HepG2 (cell line): ENCODE results near the gene LGI4. TPM values are rescaled to one million over a fixed set of nuclear protein-coding genes. Genes with fewer than 3 reads are reported as not detected.
A peak's percentile ranks its signal among the peaks of the same experiment; 100 is the strongest.

Experiments used
- ATAC-seq: fragments of 200-7000 bp; cut with Tn5 transposase; 3 replicates; pipeline ENCODE4 v1.9.1; 2020; ENCODE audit warnings: mild to moderate bottlenecking, moderate library complexity
- BruUV-seq: library from RNA; stranded (reverse); fragments of 400-500 nt; replicated peaks from 2 replicates; lab custom pipeline; 2021; lab: Mats Ljungman, UMichigan
- CTCF ChIA-PET: fragments of 300-600 bp; formaldehyde crosslinking; extraction: SDS; loops from one replicate; lab custom pipeline; 2021; ENCODE audit warnings: low total read pairs, inconsistent platforms, low intra/inter-chr PET ratio; lab: Yijun Ruan, JAX
- POLR2A ChIA-PET: fragments of 350-600 bp; sonication (Branson Sonifier 250); formaldehyde crosslinking; loops from one replicate; lab custom pipeline; 2020; ENCODE audit warnings: antibody characterized with exemption, inconsistent platforms; lab: Yijun Ruan, JAX
- DNase-seq: peaks from one replicate; pipeline ENCODE4 v3.0.0-alpha.2; 2015; ENCODE audit warnings: low spot score
- FAIRE-seq: peaks from 3 replicates; lab custom pipeline; 2011; peaks lifted over from hg19 to GRCh38; lab: Jason Lieb, UNC
- H2AFZ ChIP-seq: one replicate; pipeline ENCODE4 v1.6.1; 2011; ENCODE audit warnings: low read length, inconsistent platforms
- H3K27ac ChIP-seq: fragments of 300-600 bp; 3 replicates; pipeline ENCODE4 v1.8.0; 2011; ENCODE audit warnings: mixed run types, mild to moderate bottlenecking, mixed read lengths, low read length, inconsistent platforms; ENCODE audit not compliant: insufficient read depth; ENCODE audit errors: extremely low read length
- H3K27me3 ChIP-seq, 2 experiments: fragments of 200-600 bp in 1 of 2; 2 replicates in 1 of 2; 3 replicates in 1 of 2; pipeline versions ENCODE4 v1.6.0 to v1.8.0; 2011; ENCODE audit warnings: low read length in 2 of 2, mild to moderate bottlenecking in 2 of 2, moderate library complexity in 2 of 2, inconsistent platforms in 1 of 2; ENCODE audit not compliant: insufficient read depth in 2 of 2, control insufficient read depth in 1 of 2
- H3K36me3 ChIP-seq, 2 experiments: fragments of 200-600 bp in 1 of 2; replicated peaks in 1 of 2; 2 replicates in 1 of 2; 3 replicates in 1 of 2; pipeline versions ENCODE4 v1.5.1 to v1.8.0; 2011; ENCODE audit warnings: low read length in 2 of 2, inconsistent platforms in 1 of 2; ENCODE audit not compliant: insufficient read depth in 2 of 2, control insufficient read depth in 1 of 2
- H3K4me1 ChIP-seq: 2 replicates; pipeline ENCODE4 v1.5.1; 2012; ENCODE audit warnings: low read length, inconsistent platforms; ENCODE audit not compliant: insufficient read depth
- H3K4me2 ChIP-seq: 2 replicates; pipeline ENCODE4 v1.6.0; 2011; ENCODE audit warnings: low read depth, low read length, inconsistent platforms
- H3K4me3 ChIP-seq, 3 experiments: fragments of 200-600 bp in 1 of 3; sonication (generic), shearing (Covaris generic) in 1 of 3; replicated peaks in 1 of 3; 2 replicates each; pipeline ENCODE4 v1.5.1; 2011 to 2016; ENCODE audit warnings: low read length in 3 of 3, inconsistent platforms in 2 of 3, low read depth in 2 of 3, mild to moderate bottlenecking in 2 of 3, control low read depth in 1 of 3, mixed read lengths in 1 of 3; ENCODE audit not compliant: insufficient read depth in 1 of 3
- H3K79me2 ChIP-seq: one replicate; pipeline ENCODE4 v1.6.1; 2011; ENCODE audit warnings: low read length, inconsistent platforms; ENCODE audit not compliant: insufficient read depth
- H3K9ac ChIP-seq: 2 replicates; pipeline ENCODE4 v1.6.0; 2011; ENCODE audit warnings: mild to moderate bottlenecking, low read depth, low read length, inconsistent platforms; ENCODE audit not compliant: insufficient read depth
- H3K9me3 ChIP-seq: 2 replicates; pipeline ENCODE4 v1.5.1; 2012; ENCODE audit warnings: mild to moderate bottlenecking, low read length
- H4K20me1 ChIP-seq: 2 replicates; pipeline ENCODE4 v1.6.0; 2011; ENCODE audit warnings: inconsistent platforms, mild to moderate bottlenecking, low read length, moderate library complexity; ENCODE audit not compliant: insufficient read depth
- CEBPB ChIP-seq: IDR thresholded peaks from 2 replicates; pipeline ENCODE4 v1.6.1; 2011; ENCODE audit warnings: low read depth, low read length, improper control_type of control experiment, borderline replicate concordance
- JARID2 ChIP-seq: sonication (generic); formaldehyde crosslinking; IDR thresholded peaks from 2 replicates; pipeline ENCODE4 v1.8.1; 2023; ENCODE audit warnings: missing genetic modification reagents, inconsistent platforms; ENCODE audit not compliant: insufficient replicate concordance
- MEIS2 ChIP-seq: sonication (generic); formaldehyde crosslinking; IDR thresholded peaks from 2 replicates; pipeline ENCODE4 v1.9.0; 2021; ENCODE audit warnings: mild to moderate bottlenecking, missing genetic modification reagents
- SALL2 ChIP-seq: sonication (generic); formaldehyde crosslinking; IDR thresholded peaks from 2 replicates; pipeline ENCODE4 v1.8.1; 2023; ENCODE audit warnings: mild to moderate bottlenecking, missing genetic modification reagents, inconsistent platforms
- SKIL ChIP-seq: sonication (generic); formaldehyde crosslinking; IDR thresholded peaks from 2 replicates; pipeline ENCODE4 v1.8.0; 2022; ENCODE audit warnings: missing genetic modification reagents, mild to moderate bottlenecking, moderate library complexity, borderline replicate concordance
- ZNF12 ChIP-seq: sonication (generic); formaldehyde crosslinking; IDR thresholded peaks from 2 replicates; pipeline ENCODE4 v1.5.0; 2020; ENCODE audit warnings: missing genetic modification reagents
- ZNF329 ChIP-seq: sonication (generic); formaldehyde crosslinking; IDR thresholded peaks from 2 replicates; pipeline ENCODE4 v1.9.0; 2021; ENCODE audit warnings: low read depth, mild to moderate bottlenecking, missing genetic modification reagents
- ZNF503 ChIP-seq: sonication (generic); formaldehyde crosslinking; IDR thresholded peaks from 2 replicates; pipeline ENCODE4 v1.4.0; 2020; ENCODE audit warnings: missing genetic modification reagents
- ZNF563 ChIP-seq: sonication (generic); formaldehyde crosslinking; IDR thresholded peaks from 2 replicates; pipeline ENCODE4 v1.8.0; 2022; ENCODE audit warnings: mild to moderate bottlenecking, moderate library complexity, missing genetic modification reagents
- ZNF574 ChIP-seq: sonication (generic); formaldehyde crosslinking; IDR thresholded peaks from 2 replicates; pipeline ENCODE4 v1.4.0; 2020; ENCODE audit warnings: missing genetic modification reagents
- ZNF589 ChIP-seq: sonication (generic); formaldehyde crosslinking; conservative IDR thresholded peaks from 2 replicates; pipeline ENCODE4 v1.8.0; 2022; ENCODE audit warnings: mild to moderate bottlenecking, moderate library complexity, missing genetic modification reagents
- WGBS: methylation state at CpG from one replicate; pipeline ENCODE4 v1.1.6; 2017; ENCODE audit warnings: low lambda C conversion rate; 5-methylcytosine and 5-hydroxymethylcytosine counted together
- in situ Hi-C: cut with HindIII; loops from 2 replicates; pipeline ENCODE4 v1.10.0; 2017; ENCODE audit warnings: low pct_unique_long_range_greater_than_20kb; ENCODE audit not compliant: extremely low pct_ligation_motif_present
- intact Hi-C: fragments of 100-400 bp; cut with micrococcal nuclease; formaldehyde crosslinking; loops from one replicate; pipeline ENCODE4 v1.10.0; 2022; ENCODE audit not compliant: unreplicated experiment
- polyA plus RNA-seq, 8 experiments: library from polyadenylated mRNA; depleted of rRNA in 3 of 8; stranded (reverse) in 7 of 8; unstranded in 1 of 8; fragments of >200 nt; fragmentation: Illumina TruSeq in 4 of 8; extraction: Trizol in 4 of 8; gene quantifications; 2 replicates each; pipeline versions ENCODE4 v1.2.1 to v1.2.3, GENCODE V29; 2011 to 2016; ENCODE audit warnings: low read depth in 4 of 8, missing spikeins in 1 of 8, mixed read lengths in 1 of 8; ENCODE audit not compliant: insufficient read depth in 1 of 8
- total RNA-seq, 5 experiments: library from RNA; depleted of rRNA; stranded (reverse); fragments of >200 nt; fragmentation: Illumina TruSeq; extraction: Trizol; gene quantifications; 2 replicates each; pipeline ENCODE4 v1.2.3, GENCODE V29; 2016; ENCODE audit warnings: low read depth in 1 of 5

The LGI4 gene
- total and polyA plus RNA-seq, 2 of the 13 experiments (the other 11 are each of a cell fraction or from before 2014, with no cell fraction given): 2.8 TPM; not detected in 1

- 58% methylated on average over 4 of the region's 4 CpGs for WGBS
Measured at GRCh38 chr19:35157431-35157830, 22.6 kb upstream of the LGI4 start.

GRCh38 chr19:35156673-35157014, 21.8 kb upstream of the LGI4 start:
- peaks cover 21 to 56% of the 10 kb centered on the region in 2 experiments; a peak in 4 of 5 replicates for H3K27me3 ChIP-seq
- DNase-seq (no peak), FAIRE-seq (no peak), ATAC-seq (no peak)
- no peak overlapping the region for H3K9ac ChIP-seq
- H3K4me1 ChIP-seq: peaks cover 19% of the 10 kb centered on the region
- no peak overlapping the region for H3K27ac ChIP-seq
- in situ Hi-C loops (no loop called here), intact Hi-C loops (no loop called here)
- H3K4me2 ChIP-seq: no peak overlapping the region
- ChIA-PET CTCF (no interaction called here), POLR2A (no interaction called here)
- no TSS peak for BruUV-seq
- no peaks in the 10 kb centered on the region for H3K36me3 ChIP-seq
- no peak overlapping the region for H3K4me3 ChIP-seq
- H3K79me2 ChIP-seq: no peaks in the 10 kb centered on the region
- 0 out of 2 replicates have a peak, but pooled peaks cover 2% of the 10 kb centered on the region for H4K20me1 ChIP-seq
- H3K9me3 ChIP-seq: no peaks in the 10 kb centered on the region
- H2AFZ ChIP-seq: no peak overlapping the region
- 25% methylated on average over 5 of the region's 7 CpGs for WGBS
- TF ChIP-seq ZNF574: no peak
- TF ChIP-seq ZNF589 (CRISPR knock-in tag): no peak
- TF ChIP-seq ZNF563 (CRISPR knock-in tag): no peak
- no peak for TF ChIP-seq MEIS2 (CRISPR knock-in tag)
- no peak for TF ChIP-seq SKIL
- TF ChIP-seq JARID2 (CRISPR knock-in tag): no peak
- no peak for TF ChIP-seq ZNF12 (CRISPR knock-in tag)

More at GRCh38 chr19:35157431-35157830, 22.6 kb upstream of the LGI4 start:
- intact Hi-C loops: no loop called here
- H4K20me1 ChIP-seq: 0 out of 2 replicates have a peak, but pooled peaks cover 2% of the 10 kb centered on the region
- no peak overlapping the region for H3K27ac ChIP-seq
- CTCF ChIA-PET: no interaction called here
- H3K4me3 ChIP-seq: no peak overlapping the region
- peaks cover 19% of the 10 kb centered on the region for H3K4me1 ChIP-seq
- TF ChIP-seq ZNF503 (CRISPR knock-in tag): no peak
- TF ChIP-seq ZNF329 (CRISPR knock-in tag): peak; percentile 98
- no peak for TF ChIP-seq SALL2 (CRISPR knock-in tag)
- TF ChIP-seq CEBPB: no peak
- TF ChIP-seq, all 625 proteins: peak for 1
- H3K36me3 ChIP-seq: no peaks in the 10 kb centered on the region
- DNase-seq (no peak), FAIRE-seq (no peak), ATAC-seq (no peak)
- no peak overlapping the region for H3K4me2 ChIP-seq
- in situ Hi-C loops: no loop called here
- H2AFZ ChIP-seq: no peak overlapping the region
- POLR2A ChIA-PET: no interaction called here
- no peaks in the 10 kb centered on the region for H3K9me3 ChIP-seq
- BruUV-seq: no TSS peak
- H3K79me2 ChIP-seq: no peaks in the 10 kb centered on the region
- no peak overlapping the region for H3K9ac ChIP-seq
- peaks cover 20 to 52% of the 10 kb centered on the region in 2 experiments; a peak in 4 of 5 replicates for H3K27me3 ChIP-seq
